HG03060 (cell line): ENCODE measurements around the gene KRTAP10-11.
"Not testable (repeated sequence)": the region's sequence is repeated elsewhere in the genome, so short reads cannot be mapped to it uniquely, and the experiment has no call there.

Source experiments
- ATAC-seq: cut with Tn5 transposase; IDR thresholded peaks from one replicate; pipeline ENCODE4 v1.9.1; 2021; ENCODE audit warnings: low read depth, moderate number of reproducible peaks; ENCODE audit not compliant: unreplicated experiment

Gene KRTAP10-11

GRCh38 chr21:44646366-44647221, at the start of gene KRTAP10-11:
Gene KRTAP10-11 (plus strand): TSS chr21:44646414. CDS start chr21:44646459, 45 bp downstream.
- ATAC-seq: not testable (repeated sequence)

- ATAC-seq: no peak
Observed at GRCh38 chr21:44598061-44598460, 48.2 kb upstream of the KRTAP10-11 start.

- no peak for ATAC-seq
Observed at GRCh38 chr21:44599264-44600029, 46.8 kb upstream of the KRTAP10-11 start.

- not testable (repeated sequence) for ATAC-seq
Observed at GRCh38 chr21:44600118-44600978, 45.9 kb upstream of the KRTAP10-11 start, which contains the start of gene KRTAP10-7. Gene KRTAP10-7 (plus strand): TSS chr21:44600597. CDS start chr21:44600622, 25 bp downstream.

GRCh38 chr21:44601091-44601490, 45.1 kb upstream of the KRTAP10-11 start:
- not testable (repeated sequence) for ATAC-seq

- no peak for ATAC-seq
Observed at GRCh38 chr21:44601596-44602462, 44.4 kb upstream of the KRTAP10-11 start.

- ATAC-seq: no peak
Observed at GRCh38 chr21:44602463-44602850, 43.8 kb upstream of the KRTAP10-11 start.

GRCh38 chr21:44603109-44603875, 42.9 kb upstream of the KRTAP10-11 start:
- ATAC-seq: no peak

GRCh38 chr21:44603911-44604310, 42.3 kb upstream of the KRTAP10-11 start:
- no peak for ATAC-seq

- no peak for ATAC-seq
Observed at GRCh38 chr21:44606495-44606894, 39.7 kb upstream of the KRTAP10-11 start.

GRCh38 chr21:44609193-44609592, 37.0 kb upstream of the KRTAP10-11 start:
- ATAC-seq: no peak

GRCh38 chr21:44610157-44610843, 35.9 kb upstream of the KRTAP10-11 start:
- ATAC-seq: not testable (repeated sequence)

GRCh38 chr21:44611551-44611950, 34.7 kb upstream of the KRTAP10-11 start:
- ATAC-seq: no peak

GRCh38 chr21:44612029-44612486, 34.2 kb upstream of the KRTAP10-11 start, which contains the start of gene KRTAP10-8:
Gene KRTAP10-8 (plus strand): TSS chr21:44612079. CDS start chr21:44612101, 22 bp downstream.
- ATAC-seq: no peak

- no peak for ATAC-seq
Observed at GRCh38 chr21:44612669-44613229, 33.5 kb upstream of the KRTAP10-11 start.

- ATAC-seq: no peak
Observed at GRCh38 chr21:44613386-44614155, 32.6 kb upstream of the KRTAP10-11 start.

- no peak for ATAC-seq
Observed at GRCh38 chr21:44614161-44614631, 32.0 kb upstream of the KRTAP10-11 start.
